Measurements from ENCODE around the gene HIBADH.
"Not testable (repeated sequence)": the region's sequence is repeated elsewhere in the genome, so short reads cannot be mapped to it uniquely, and the experiment has no call there.

Gene HIBADH

GRCh38 chr7:27647489-27647888, 15.2 kb downstream of the HIBADH start:
- TF ChIP-seq ZFX (IDR thresholded peaks at IDR 0.05) (no peak), CTCF (conservative IDR thresholded peaks at IDR 0.05) (no peak)
- H3K27ac ChIP-seq = no peak overlapping the region

GRCh38 chr7:27647046-27647445, 15.6 kb downstream of the HIBADH start:
- no peak overlapping the region for H3K27ac ChIP-seq

GRCh38 chr7:27642271-27642670, 20.4 kb downstream of the HIBADH start:
- H3K27ac ChIP-seq = no peak overlapping the region
- TF ChIP-seq ZFX (IDR thresholded peaks at IDR 0.05) = no peak
- TF ChIP-seq CTCF (conservative IDR thresholded peaks at IDR 0.05) = no peak

More at GRCh38 chr7:27647046-27647445, 15.6 kb downstream of the HIBADH start:
- TF ChIP-seq CTCF (conservative IDR thresholded peaks at IDR 0.05) (no peak), ZFX (IDR thresholded peaks at IDR 0.05) (no peak)

- no peak overlapping the region for H3K27ac ChIP-seq
Measured at GRCh38 chr7:27641581-27642230, 21.0 kb downstream of the HIBADH start.

GRCh38 chr7:27640884-27641574, 21.7 kb downstream of the HIBADH start:
- TF ChIP-seq CTCF (conservative IDR thresholded peaks at IDR 0.05) (no peak), ZFX (IDR thresholded peaks at IDR 0.05) (no peak)
- H3K27ac ChIP-seq = no peak overlapping the region

More at GRCh38 chr7:27641581-27642230, 21.0 kb downstream of the HIBADH start:
- TF ChIP-seq CTCF (conservative IDR thresholded peaks at IDR 0.05) (no peak), ZFX (IDR thresholded peaks at IDR 0.05) (no peak)

GRCh38 chr7:27639851-27640250, 22.8 kb downstream of the HIBADH start:
- H3K27ac ChIP-seq = no peak overlapping the region
- TF ChIP-seq CTCF (conservative IDR thresholded peaks at IDR 0.05) (no peak), ZFX (IDR thresholded peaks at IDR 0.05) (no peak)

GRCh38 chr7:27639048-27639447, 23.6 kb downstream of the HIBADH start:
- not testable (repeated sequence) for H3K27ac ChIP-seq

Data from C4-2B (cell line).